Coronary artery (tissue), 2 donors: Measurements from ENCODE around the gene HIRA.
A peak's percentile ranks its signal among the peaks of the same experiment; 100 is the strongest.

ENCODE experiments used
- DNase-seq: peaks from one replicate; pipeline ENCODE4 v3.0.0-alpha.2; 2017; ENCODE audit warnings: low spot score
- H3K27ac ChIP-seq, 2 donors: fragments of 200-600 bp; sonication (generic); one replicate each; pipeline ENCODE4 v1.5.1; 2016 to 2019
- H3K4me3 ChIP-seq: fragments of 200-600 bp; sonication (generic); 2 replicates; pipeline ENCODE4 v1.5.1; 2016; ENCODE audit warnings: mild to moderate bottlenecking, moderate library complexity
- TF ChIP-seq, protein P1 (sequence below): fragments of 200-600 bp; sonication (generic); IDR thresholded peaks from one replicate; pipeline ENCODE4 v1.5.1; 2019; ENCODE audit warnings: antibody characterized with exemption

The HIRA gene

DNA sequence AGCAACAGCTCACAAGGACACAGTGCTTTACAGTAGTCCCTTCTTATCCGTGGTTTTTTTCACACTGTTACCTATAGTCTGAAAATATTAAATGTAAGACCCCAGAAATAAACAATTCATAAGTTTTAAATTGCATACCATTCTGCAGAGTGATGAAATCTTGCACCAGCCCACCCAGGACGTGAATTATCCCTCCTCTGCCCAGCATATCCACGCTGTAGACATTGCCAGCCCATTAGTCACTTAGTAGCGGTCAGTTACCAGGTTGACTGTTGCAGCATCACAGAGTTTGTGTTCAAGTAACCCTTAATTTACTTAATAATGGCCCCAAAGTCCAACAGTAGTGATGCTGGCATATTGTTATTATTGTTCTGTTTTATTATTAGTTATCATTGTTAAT lies 143.6 kb downstream of the HIRA start:
- TF ChIP-seq, protein P1, sequence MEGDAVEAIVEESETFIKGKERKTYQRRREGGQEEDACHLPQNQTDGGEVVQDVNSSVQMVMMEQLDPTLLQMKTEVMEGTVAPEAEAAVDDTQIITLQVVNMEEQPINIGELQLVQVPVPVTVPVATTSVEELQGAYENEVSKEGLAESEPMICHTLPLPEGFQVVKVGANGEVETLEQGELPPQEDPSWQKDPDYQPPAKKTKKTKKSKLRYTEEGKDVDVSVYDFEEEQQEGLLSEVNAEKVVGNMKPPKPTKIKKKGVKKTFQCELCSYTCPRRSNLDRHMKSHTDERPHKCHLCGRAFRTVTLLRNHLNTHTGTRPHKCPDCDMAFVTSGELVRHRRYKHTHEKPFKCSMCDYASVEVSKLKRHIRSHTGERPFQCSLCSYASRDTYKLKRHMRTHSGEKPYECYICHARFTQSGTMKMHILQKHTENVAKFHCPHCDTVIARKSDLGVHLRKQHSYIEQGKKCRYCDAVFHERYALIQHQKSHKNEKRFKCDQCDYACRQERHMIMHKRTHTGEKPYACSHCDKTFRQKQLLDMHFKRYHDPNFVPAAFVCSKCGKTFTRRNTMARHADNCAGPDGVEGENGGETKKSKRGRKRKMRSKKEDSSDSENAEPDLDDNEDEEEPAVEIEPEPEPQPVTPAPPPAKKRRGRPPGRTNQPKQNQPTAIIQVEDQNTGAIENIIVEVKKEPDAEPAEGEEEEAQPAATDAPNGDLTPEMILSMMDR, result no peak
- no peak for DNase-seq
- Histone ChIP-seq H3K4me3 (no peak overlapping the region), H3K27ac (no peak overlapping the region)

DNA sequence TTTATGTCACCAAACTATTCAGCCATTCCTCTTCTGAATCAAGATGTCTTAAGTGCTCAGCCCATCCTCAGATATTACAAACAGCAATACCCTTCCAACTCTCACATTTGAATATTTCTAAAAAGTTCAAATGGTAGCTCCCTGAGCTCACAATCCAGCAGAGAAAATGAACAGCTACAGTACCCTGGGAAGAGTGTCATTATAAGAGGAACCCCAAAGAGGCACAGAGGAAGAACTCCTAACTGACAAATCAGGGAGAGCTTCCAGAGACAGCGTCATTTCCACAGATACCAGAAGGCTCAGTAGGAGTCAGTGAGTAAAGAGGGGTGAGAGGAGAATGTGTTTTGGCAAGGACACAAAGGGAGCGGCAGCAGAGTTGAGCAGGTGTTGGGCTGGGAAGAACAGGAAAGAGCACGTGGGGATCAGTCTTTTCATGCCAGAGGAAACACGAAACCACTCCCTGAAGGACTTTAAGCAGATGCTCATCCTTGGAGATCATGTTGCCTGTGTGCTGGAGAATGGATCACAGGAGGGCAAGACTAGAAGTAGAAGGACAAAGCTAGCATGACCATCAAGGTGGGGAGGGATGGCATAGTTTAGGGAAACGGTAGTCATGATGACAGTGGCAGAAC lies 144.3 kb downstream of the HIRA start:
- TF ChIP-seq, protein P1, result no peak
- Histone ChIP-seq H3K27ac (no peak overlapping the region), H3K4me3 (no peak overlapping the region)
- no peak for DNase-seq

DNA sequence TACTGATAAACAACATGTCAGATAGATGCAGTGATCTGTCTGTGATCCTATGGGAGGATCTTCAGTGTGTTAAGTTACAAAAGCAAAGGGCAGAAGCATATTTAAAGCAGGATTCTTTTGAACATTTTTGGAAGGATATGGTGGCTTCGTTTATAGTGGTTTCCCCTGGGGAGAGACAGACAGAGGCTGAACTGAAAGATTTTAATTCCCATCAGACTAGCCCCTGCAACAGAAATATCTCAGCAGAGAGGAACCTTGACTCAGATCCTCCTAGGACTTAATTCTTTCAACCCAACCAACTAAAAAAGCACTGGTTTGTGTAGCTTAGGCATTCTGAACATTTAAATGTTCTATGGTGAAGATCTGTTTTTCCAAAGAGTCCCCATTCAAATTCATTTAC lies 145.7 kb downstream of the HIRA start:
- TF ChIP-seq, protein P1, result no peak
- no peak for DNase-seq
- Histone ChIP-seq H3K4me3 (no peak overlapping the region), H3K27ac (peak overlapping the region; percentile 27 to 52)
